Naive B cell (primary cell): ENCODE measurements around the gene TRIM29. TPM values are rescaled to one million over a fixed set of nuclear protein-coding genes. Genes with fewer than 3 reads are reported as not detected.

Experiments
- ATAC-seq, 2 donors: fragments of 150-1000 bp; cut with Tn5 transposase; 2 replicates each; pipeline ENCODE4 v1.10.0; 2021; ENCODE audit warnings: low read depth in 2 of 2, mild to moderate bottlenecking in 2 of 2, moderate library complexity in 2 of 2
- DNase-seq: peaks from one replicate; pipeline ENCODE4 v3.0.0; 2022
- H3K27ac Mint-ChIP-seq, 6 donors: one replicate each; pipeline ENCODE4 v1.8.0; 2020 to 2022; ENCODE audit warnings: mild to moderate bottlenecking in 6 of 6, mixed read lengths in 6 of 6, moderate library complexity in 5 of 6, inconsistent platforms in 2 of 6
- H3K27me3 Mint-ChIP-seq, 3 donors: one replicate each; pipeline ENCODE4 v1.8.0; 2021 to 2022; ENCODE audit warnings: mixed read lengths in 3 of 3, mild to moderate bottlenecking in 1 of 3
- H3K36me3 Mint-ChIP-seq, 2 donors: one replicate each; pipeline ENCODE4 v1.8.0; 2020 to 2022; ENCODE audit warnings: mixed read lengths in 2 of 2, inconsistent platforms in 1 of 2, mild to moderate bottlenecking in 1 of 2
- H3K4me1 Mint-ChIP-seq, 3 donors: one replicate each; pipeline ENCODE4 v1.8.0; 2020 to 2022; ENCODE audit warnings: mixed read lengths in 3 of 3, inconsistent platforms in 1 of 3, mild to moderate bottlenecking in 1 of 3, moderate library complexity in 1 of 3
- H3K4me3 Mint-ChIP-seq, 8 donors: one replicate each; pipeline ENCODE4 v1.8.0; 2020 to 2022; ENCODE audit warnings: mild to moderate bottlenecking in 8 of 8, mixed read lengths in 8 of 8, moderate library complexity in 8 of 8, inconsistent platforms in 2 of 8
- H3K9me3 Mint-ChIP-seq, 7 donors: one replicate each; pipeline ENCODE4 v1.8.0; 2020 to 2022; ENCODE audit warnings: mixed read lengths in 7 of 7, mild to moderate bottlenecking in 5 of 7, inconsistent platforms in 2 of 7, moderate library complexity in 1 of 7
- polyA plus RNA-seq, 6 donors: library from polyadenylated mRNA; unstranded; fragments of 300-500 nt; fragmentation: Illumina TruSeq; gene quantifications; one replicate each; pipeline ENCODE4 v1.2.3, GENCODE V29; 2021; ENCODE audit warnings: low read depth in 6 of 6

Gene TRIM29
- polyA plus RNA-seq, 6 donors from 2014 or later, result not detected

DNA sequence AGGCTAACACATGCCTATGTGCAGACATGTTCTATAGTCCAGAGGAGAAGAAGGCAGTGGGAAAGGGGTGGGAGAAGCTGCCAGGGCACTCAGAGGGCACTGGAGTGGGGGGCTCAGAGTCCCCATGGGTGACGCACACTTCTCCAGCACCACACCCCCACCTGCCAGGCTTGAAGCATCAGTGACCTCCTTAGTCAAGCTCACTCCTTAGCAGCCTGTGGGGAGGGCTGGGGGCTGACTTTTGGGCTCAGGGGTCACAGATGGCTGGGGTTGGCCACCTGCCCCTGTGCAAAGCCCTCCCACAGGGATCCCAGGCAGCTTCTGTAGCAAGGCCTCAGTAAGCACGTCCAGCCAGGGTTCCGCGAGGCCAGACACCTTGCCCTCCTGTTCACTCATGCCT is 18.8 kb downstream of the TRIM29 start:
- peaks cover 0 to 2% (median 0%) of the 10 kb centered on the region in 3 donors for H3K4me1 Mint-ChIP-seq
- ATAC-seq, result no peak
- H3K36me3 Mint-ChIP-seq, result no peaks in the 10 kb centered on the region
- no peak for DNase-seq
- H3K4me3 Mint-ChIP-seq, result no peak overlapping the region
- H3K9me3 Mint-ChIP-seq, result peaks cover 0 to 1% (median 0%) of the 10 kb centered on the region in 7 donors
- H3K27me3 Mint-ChIP-seq, result peaks cover 0 to 63% (median 19%) of the 10 kb centered on the region in 3 donors
- no peak overlapping the region for H3K27ac Mint-ChIP-seq

DNA sequence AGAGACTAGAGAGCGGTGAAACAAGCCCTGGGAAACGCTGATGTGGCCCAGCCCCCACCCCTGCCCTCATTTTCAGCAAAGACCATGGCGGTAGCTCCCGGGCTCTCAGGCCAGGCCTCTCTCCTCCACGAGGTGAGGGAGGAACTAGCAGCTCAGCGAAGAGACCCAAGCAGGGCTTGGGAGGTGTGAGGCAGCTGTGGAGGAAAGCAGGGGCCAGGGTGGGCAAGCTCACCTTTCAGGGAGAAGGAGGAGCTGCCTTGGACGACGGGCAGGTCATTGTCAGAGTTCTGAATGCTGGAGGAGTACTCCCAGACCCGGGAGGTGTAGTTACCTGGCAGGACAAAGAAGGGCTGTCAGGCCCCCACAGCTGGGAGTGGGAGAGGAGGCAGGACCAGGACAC is 19.9 kb downstream of the TRIM29 start:
- Mint-ChIP-seq H3K36me3 (no peaks in the 10 kb centered on the region), H3K4me1 (peaks cover 0 to 2% (median 0%) of the 10 kb centered on the region in 3 donors), H3K4me3 (no peak overlapping the region), H3K27ac (no peak overlapping the region), H3K9me3 (peaks cover 0 to 1% (median 0%) of the 10 kb centered on the region in 7 donors), H3K27me3 (peaks cover 0 to 67% (median 28%) of the 10 kb centered on the region in 3 donors)
- ATAC-seq (no peak), DNase-seq (no peak)

DNA sequence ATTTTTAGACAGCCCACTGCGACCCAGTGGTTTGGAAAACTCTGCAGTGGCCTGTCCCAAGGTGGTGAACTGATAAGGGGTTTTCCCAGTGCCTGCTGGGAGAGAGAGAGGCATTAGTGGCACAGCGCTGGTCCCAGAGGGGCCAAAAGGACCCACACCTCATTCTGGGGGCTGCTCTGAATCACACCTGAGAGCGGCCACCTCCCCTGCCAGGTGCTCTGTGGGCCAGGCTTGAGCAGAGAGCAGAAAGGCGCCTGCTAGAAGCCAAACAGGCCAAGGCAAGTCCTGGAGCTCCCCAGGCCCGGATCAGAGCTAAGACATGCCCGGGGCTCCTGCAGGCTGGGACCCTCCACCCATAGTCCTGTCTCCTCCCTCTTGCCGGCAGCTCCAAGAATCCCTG is 20.9 kb downstream of the TRIM29 start:
- peaks cover 0 to 1% (median 0%) of the 10 kb centered on the region in 7 donors for H3K9me3 Mint-ChIP-seq
- DNase-seq (no peak), ATAC-seq (no peak)
- no peak overlapping the region for H3K4me3 Mint-ChIP-seq
- H3K36me3 Mint-ChIP-seq, result no peaks in the 10 kb centered on the region
- peaks cover 0 to 74% (median 28%) of the 10 kb centered on the region in 3 donors for H3K27me3 Mint-ChIP-seq
- H3K27ac Mint-ChIP-seq, result no peak overlapping the region
- peaks cover 0 to 2% (median 0%) of the 10 kb centered on the region in 3 donors for H3K4me1 Mint-ChIP-seq

DNA sequence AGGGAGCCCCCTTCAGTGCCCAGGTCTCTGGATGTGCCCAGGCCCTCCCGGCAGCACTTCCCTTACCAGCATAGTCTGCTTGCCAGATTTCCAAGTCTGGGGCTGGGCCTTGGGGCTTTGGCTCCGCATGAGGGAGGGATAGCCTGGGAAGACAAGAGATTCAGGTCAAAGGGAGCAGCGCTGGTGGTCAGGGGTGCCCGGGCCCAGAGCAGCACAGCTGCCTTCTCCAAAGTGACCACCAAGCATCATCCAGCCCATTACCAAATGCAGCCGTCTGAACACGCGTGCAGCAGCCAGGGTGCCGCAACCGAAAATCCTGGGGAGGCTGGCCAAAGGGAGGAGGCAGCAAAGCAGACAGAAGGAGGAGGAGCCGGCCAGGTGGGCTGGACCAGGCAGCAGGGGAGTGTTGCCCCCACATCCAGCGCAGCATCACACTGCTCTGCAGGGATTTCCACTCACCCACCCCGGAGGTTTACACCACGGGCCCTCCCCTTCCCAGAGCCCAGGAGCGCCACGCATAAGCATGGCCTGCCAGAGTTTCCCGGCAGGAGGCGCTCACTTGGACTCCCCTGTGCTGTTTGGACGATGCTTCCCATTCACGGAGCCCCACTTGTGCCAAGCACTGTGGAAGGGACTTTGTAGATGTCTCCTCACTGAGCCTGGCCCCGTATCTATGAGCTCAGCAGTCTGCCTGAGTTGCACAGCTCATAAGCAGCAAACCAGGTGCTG is 22.5 kb downstream of the TRIM29 start:
- peaks cover 0 to 79% (median 35%) of the 10 kb centered on the region in 3 donors for H3K27me3 Mint-ChIP-seq
- no peaks in the 10 kb centered on the region for H3K36me3 Mint-ChIP-seq
- ATAC-seq (no peak), DNase-seq (no peak)
- no peaks in the 10 kb centered on the region for H3K9me3 Mint-ChIP-seq
- H3K4me3 Mint-ChIP-seq, result no peak overlapping the region
- no peak overlapping the region for H3K27ac Mint-ChIP-seq
- peaks cover 0 to 2% (median 0%) of the 10 kb centered on the region in 3 donors for H3K4me1 Mint-ChIP-seq

DNA sequence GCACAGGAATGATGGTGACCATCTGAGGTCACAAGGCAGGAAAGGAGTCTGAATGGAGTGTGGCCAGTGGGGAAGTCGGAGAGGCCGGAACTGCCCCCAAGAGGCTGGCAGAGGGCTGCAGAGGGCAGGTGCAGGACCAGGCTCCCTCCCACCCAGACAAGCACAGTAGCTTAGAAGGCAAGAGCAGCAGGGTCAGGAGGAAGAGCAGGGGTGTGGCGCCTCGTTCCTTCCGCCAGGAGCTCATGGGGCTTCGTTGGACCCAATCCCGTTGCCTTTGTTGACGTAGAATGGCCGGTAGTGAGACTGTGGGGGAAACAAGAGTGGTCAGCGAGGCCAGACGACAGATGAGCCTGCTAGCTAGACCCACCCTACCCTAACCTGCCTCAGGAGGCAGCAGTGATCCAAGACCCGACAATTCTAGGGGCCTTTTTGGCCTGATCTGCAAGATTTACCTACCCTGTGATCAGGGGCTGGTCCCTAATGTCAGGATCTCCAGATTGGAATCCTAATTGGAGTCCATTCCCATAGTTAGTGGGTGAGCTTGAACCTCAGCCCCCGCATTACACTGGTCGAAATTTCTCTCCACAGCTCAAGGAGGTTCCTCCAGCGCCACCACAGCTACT is 25.6 kb downstream of the TRIM29 start:
- H3K9me3 Mint-ChIP-seq, result no peaks in the 10 kb centered on the region
- peaks cover 3 to 64% (median 28%) of the 10 kb centered on the region in 3 donors for H3K27me3 Mint-ChIP-seq
- H3K4me1 Mint-ChIP-seq, result no peaks in the 10 kb centered on the region
- no peak overlapping the region for H3K27ac Mint-ChIP-seq
- DNase-seq (no peak), ATAC-seq (no peak)
- no peaks in the 10 kb centered on the region for H3K36me3 Mint-ChIP-seq
- no peak overlapping the region for H3K4me3 Mint-ChIP-seq

DNA sequence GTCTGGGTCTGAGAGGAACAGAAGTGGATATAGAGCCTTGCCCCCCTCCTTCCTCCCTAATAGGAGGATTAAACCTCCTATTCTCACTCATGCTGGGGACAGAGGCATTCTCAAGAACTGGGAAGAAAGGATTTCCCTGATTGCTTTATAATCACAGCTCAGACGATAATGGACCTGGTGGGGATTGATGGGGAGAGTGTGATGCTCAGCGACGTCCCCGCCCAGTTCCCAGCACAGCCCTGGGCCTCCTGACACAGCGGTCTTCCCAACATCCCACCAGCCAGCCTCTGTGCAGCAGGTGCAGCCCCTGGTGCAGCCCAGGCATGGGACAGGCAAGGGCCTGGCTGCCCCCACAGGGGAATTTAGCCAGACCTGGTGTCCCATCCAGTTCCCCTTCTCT is 28.4 kb downstream of the TRIM29 start:
- Mint-ChIP-seq H3K27me3 (peaks cover 13 to 70% (median 33%) of the 10 kb centered on the region in 3 donors), H3K4me1 (no peaks in the 10 kb centered on the region), H3K27ac (no peak overlapping the region), H3K4me3 (no peak overlapping the region), H3K36me3 (no peaks in the 10 kb centered on the region), H3K9me3 (no peaks in the 10 kb centered on the region)
- no peak for ATAC-seq
- no peak for DNase-seq

DNA sequence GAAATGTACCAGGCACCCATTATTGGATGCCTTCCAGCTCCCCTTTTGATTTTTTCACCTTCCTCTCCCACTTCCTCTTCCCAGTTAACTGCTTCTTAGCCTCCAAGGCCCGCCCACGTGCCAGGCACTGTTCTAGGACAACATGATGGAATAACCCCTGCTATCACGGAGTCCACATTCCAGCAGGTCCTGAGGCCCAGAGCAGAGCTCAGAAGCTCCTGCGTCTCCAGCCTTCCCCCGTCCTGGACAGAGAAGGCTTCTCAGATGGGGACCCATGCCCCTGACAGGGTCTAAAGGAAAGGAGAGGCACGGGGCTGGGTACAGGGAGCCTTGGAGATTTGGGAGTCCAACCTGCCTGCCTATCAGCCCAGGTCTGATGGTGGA is 29.1 kb downstream of the TRIM29 start:
- DNase-seq (no peak), ATAC-seq (no peak)
- Mint-ChIP-seq H3K9me3 (no peaks in the 10 kb centered on the region), H3K27me3 (peaks cover 13 to 64% (median 27%) of the 10 kb centered on the region in 3 donors), H3K27ac (no peak overlapping the region), H3K4me3 (no peak overlapping the region), H3K4me1 (no peaks in the 10 kb centered on the region), H3K36me3 (no peaks in the 10 kb centered on the region)

DNA sequence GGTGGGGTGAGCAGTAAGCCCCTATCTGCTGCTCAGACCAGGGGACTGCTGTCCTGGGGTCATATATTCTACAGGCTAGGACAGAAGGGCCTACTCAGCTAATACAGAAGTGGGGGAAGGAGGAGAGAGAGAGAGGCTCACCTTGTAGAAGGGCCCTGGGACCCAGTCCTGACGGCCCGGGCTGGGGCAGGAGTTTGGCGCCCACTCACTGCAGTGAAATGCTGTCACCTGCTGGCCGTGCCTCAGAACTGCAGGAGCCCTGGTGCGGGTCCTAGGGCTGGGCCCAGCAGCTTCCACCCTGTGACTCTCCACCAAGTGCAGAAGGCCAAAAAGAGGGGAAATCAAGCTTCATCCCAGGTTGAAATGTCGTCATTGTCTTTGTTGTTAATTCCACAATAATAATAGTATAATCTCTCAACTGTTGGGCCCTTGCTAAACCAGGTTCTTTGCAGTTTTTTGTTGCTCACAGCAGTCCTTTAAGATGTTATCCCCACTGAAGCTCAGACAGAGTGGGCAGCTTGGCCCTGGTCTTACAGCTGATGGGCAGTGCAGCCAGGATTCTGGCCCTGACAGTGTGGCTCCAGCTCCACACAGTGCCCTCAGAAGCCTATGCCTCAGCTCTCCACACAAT is 29.6 kb downstream of the TRIM29 start:
- Mint-ChIP-seq H3K9me3 (no peaks in the 10 kb centered on the region), H3K36me3 (no peaks in the 10 kb centered on the region), H3K27me3 (peaks cover 13 to 59% (median 22%) of the 10 kb centered on the region in 3 donors), H3K4me1 (no peaks in the 10 kb centered on the region), H3K27ac (peak overlapping the region in 1 of 6 donors; percentile 43), H3K4me3 (no peak overlapping the region)
- ATAC-seq (peak; percentile 37 to 55), DNase-seq (peak; percentile 28)

DNA sequence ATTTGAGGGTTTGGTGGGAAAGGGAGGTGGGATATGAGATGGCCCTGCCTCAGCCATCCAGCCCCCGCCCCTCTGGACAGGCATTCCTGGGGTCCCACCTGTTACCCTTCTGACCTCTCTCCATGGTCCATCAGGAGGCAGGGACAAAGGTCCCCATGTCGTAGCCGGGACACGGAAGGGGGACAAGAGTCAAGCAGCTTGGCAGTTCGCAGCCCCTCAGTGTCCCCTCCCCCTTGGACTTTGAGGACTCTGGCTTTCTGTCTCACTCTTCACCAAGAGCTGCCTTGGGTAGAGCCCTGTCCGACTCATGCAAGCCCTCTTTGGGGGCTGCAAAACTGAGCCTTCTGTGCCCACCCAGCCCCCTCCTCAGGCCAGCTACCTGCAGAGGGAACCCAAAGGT is 30.2 kb downstream of the TRIM29 start:
- peaks cover 13 to 53% (median 20%) of the 10 kb centered on the region in 3 donors for H3K27me3 Mint-ChIP-seq
- no peaks in the 10 kb centered on the region for H3K9me3 Mint-ChIP-seq
- DNase-seq, result no peak
- no peaks in the 10 kb centered on the region for H3K4me1 Mint-ChIP-seq
- no peak for ATAC-seq
- H3K4me3 Mint-ChIP-seq, result no peak overlapping the region
- no peaks in the 10 kb centered on the region for H3K36me3 Mint-ChIP-seq
- H3K27ac Mint-ChIP-seq, result no peak overlapping the region

DNA sequence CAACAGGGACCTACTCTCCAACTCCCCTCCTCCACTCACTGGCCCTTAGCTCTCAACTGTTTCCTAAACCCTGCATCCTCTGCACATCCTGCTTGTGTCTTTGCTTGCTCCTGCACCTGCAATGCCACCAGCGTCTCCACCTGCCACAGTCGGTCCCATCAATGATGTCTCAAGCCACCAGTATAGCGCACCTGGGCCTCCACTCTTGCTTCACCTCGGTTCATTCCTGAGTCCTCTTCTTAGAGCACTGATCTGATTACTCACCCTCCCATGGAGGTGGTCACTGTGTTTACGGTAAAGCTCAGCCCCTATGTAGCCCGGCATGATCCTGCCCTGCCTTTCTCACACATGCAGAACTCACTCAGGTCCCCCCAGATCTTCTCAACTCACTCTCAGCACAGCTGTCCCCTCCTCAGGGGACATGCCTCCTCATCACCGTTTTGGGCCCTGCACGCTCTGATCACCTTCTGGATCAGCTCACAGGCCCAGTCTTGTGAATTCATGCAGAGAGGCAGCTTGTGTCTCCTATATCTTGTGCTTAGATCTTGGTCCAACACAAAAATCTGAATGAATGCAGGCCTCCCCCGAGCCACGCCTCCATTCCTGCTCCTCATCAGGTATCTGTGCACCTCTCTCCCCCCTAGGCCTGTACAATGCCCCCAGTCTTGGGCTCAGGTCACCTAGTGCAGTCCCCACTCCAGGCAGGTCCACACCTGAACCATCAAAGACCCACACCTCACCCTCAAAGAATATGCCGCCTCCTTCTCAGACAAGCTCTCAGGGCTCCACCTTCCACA is 31.4 kb downstream of the TRIM29 start:
- peaks cover 13 to 44% (median 24%) of the 10 kb centered on the region in 3 donors for H3K27me3 Mint-ChIP-seq
- H3K27ac Mint-ChIP-seq, result no peak overlapping the region
- no peaks in the 10 kb centered on the region for H3K4me1 Mint-ChIP-seq
- no peaks in the 10 kb centered on the region for H3K9me3 Mint-ChIP-seq
- DNase-seq, result no peak
- no peak overlapping the region for H3K4me3 Mint-ChIP-seq
- ATAC-seq, result no peak
- H3K36me3 Mint-ChIP-seq, result no peaks in the 10 kb centered on the region

DNA sequence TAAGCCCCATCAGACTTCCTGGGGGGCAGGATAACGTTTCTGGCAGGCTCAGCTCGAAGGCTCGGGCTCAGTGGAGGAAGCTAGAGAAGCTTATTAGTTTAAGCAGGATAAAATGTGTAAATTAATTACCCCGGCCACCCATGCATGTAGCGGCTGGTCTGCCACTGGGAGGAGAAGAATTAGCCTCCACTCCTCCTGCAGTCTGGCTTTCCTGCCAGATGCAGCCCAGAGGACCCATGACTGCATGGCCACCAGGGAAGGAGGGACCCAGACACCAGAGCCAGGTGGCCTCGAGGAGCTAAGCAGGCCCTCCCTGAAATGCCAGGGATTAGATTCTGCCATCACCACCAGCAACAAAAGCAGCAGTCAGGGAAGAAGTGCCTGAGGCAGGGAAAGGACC is 32.3 kb downstream of the TRIM29 start:
- H3K27ac Mint-ChIP-seq, result no peak overlapping the region
- ATAC-seq, result no peak
- H3K4me3 Mint-ChIP-seq, result no peak overlapping the region
- no peaks in the 10 kb centered on the region for H3K4me1 Mint-ChIP-seq
- peaks cover 20 to 35% (median 20%) of the 10 kb centered on the region in 3 donors for H3K27me3 Mint-ChIP-seq
- no peak for DNase-seq
- no peaks in the 10 kb centered on the region for H3K9me3 Mint-ChIP-seq
- H3K36me3 Mint-ChIP-seq, result no peaks in the 10 kb centered on the region

DNA sequence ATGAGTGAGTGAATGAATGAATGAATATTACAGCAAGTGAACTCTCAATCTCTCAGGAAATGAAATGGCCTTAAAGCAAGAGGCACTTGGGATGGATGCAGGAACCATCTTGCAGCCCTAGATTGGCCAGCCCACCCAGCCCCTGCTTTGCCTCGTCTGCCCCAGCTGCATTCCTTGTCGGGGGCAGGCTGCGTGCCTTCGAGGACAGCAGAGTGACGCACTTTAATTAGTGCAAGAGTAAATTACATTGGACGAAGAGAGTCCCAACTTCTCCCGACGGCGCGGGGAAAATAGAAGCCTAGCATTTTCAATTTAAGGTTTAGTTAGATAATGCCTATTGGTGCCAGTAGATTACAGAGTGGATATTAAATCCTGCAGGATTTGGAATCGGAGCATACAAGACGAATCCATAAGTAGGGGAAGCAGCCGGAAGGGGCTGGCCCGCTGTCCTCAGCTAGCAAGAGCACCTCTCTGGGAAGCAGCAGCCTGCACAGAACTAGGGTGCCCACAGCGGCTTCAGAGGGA is 33.8 kb downstream of the TRIM29 start:
- Mint-ChIP-seq H3K9me3 (no peaks in the 10 kb centered on the region), H3K4me3 (no peak overlapping the region), H3K27ac (peak overlapping the region in 2 of 6 donors; percentile 7 to 76), H3K4me1 (no peaks in the 10 kb centered on the region), H3K27me3 (peaks cover 20 to 33% (median 28%) of the 10 kb centered on the region in 3 donors), H3K36me3 (no peaks in the 10 kb centered on the region)
- no peak for DNase-seq
- no peak for ATAC-seq

DNA sequence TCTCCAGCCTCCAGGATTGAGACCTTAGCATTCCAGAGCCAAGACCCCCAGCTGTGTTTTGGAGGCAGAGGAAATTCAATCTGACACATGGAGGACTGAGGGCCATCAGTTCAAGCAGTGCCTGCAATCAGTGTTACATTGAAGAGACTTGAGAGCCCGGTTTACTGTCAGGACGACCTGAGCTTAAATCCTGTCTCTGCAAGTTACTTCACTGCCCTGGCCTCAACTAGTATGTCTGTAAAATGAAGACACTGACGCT is 35.1 kb downstream of the TRIM29 start:
- Mint-ChIP-seq H3K27me3 (peaks cover 20 to 40% (median 34%) of the 10 kb centered on the region in 3 donors), H3K4me1 (no peaks in the 10 kb centered on the region), H3K36me3 (no peaks in the 10 kb centered on the region), H3K9me3 (no peaks in the 10 kb centered on the region), H3K4me3 (no peak overlapping the region), H3K27ac (no peak overlapping the region)
- ATAC-seq (no peak), DNase-seq (no peak)
